Endothelial cell of umbilical vein (primary cell): ENCODE data around the gene MAP3K13. TPM values are rescaled to one million over a fixed set of nuclear protein-coding genes. Genes with fewer than 3 reads are reported as not detected.

ENCODE experiments used
- BruUV-seq: library from RNA; stranded (reverse); fragments of 400-500 nt; replicated peaks from 2 replicates; lab custom pipeline; 2021; lab: Mats Ljungman, UMichigan
- CTCF ChIA-PET: fragments of 300-600, 350-600 bp; sonication (Branson Sonifier 250); formaldehyde crosslinking; loops from one replicate; lab custom pipeline; 2021; ENCODE audit warnings: antibody characterized with exemption, inconsistent platforms; lab: Charles Lee
- POLR2A ChIA-PET: fragments of 300-600, 350-600 bp; sonication (Branson Sonifier 250); formaldehyde crosslinking; loops from one replicate; lab custom pipeline; 2021; ENCODE audit warnings: antibody characterized with exemption, inconsistent platforms; lab: Charles Lee
- DNase-seq: peaks from one replicate; pipeline ENCODE4 v3.0.0-alpha.2; 2011; ENCODE audit warnings: low read depth, low spot score
- FAIRE-seq: peaks from 2 replicates; lab custom pipeline; 2011; peaks lifted over from hg19 to GRCh38; lab: Jason Lieb, UNC
- H2AFZ ChIP-seq: 2 replicates; pipeline ENCODE4 v1.6.0; 2012; ENCODE audit warnings: low read depth, low read length, control low read depth, inconsistent platforms
- H3K27ac ChIP-seq: 2 replicates; pipeline ENCODE4 v1.5.1; 2011; ENCODE audit warnings: low read depth, mild to moderate bottlenecking, control low read depth, low read length, moderate library complexity; ENCODE audit not compliant: insufficient read depth
- H3K27me3 ChIP-seq, 2 experiments: 2 replicates each; pipeline versions ENCODE4 v1.6.0 to v1.6.1; 2011; ENCODE audit warnings: low read length in 2 of 2, mixed read lengths in 1 of 2; ENCODE audit not compliant: control insufficient read depth in 2 of 2, insufficient read depth in 2 of 2
- H3K36me3 ChIP-seq, 2 experiments: 2 replicates in 1 of 2; 3 replicates in 1 of 2; pipeline ENCODE4 v1.5.1; 2011; ENCODE audit warnings: low read length in 2 of 2, mild to moderate bottlenecking in 1 of 2, moderate library complexity in 1 of 2; ENCODE audit not compliant: control insufficient read depth in 2 of 2, insufficient read depth in 2 of 2; ENCODE audit errors: extremely low read depth in 1 of 2
- H3K4me1 ChIP-seq: 3 replicates; pipeline ENCODE4 v1.5.1; 2011; ENCODE audit warnings: mild to moderate bottlenecking, low read length; ENCODE audit not compliant: control insufficient read depth, insufficient read depth; ENCODE audit errors: extremely low read depth
- H3K4me2 ChIP-seq: 2 replicates; pipeline ENCODE4 v1.6.1; 2011; ENCODE audit warnings: low read length, control low read depth, mixed read lengths; ENCODE audit not compliant: insufficient read depth
- H3K4me3 ChIP-seq, 3 experiments: fragments of 200-600 bp in 1 of 3; sonication (generic), shearing (Covaris generic) in 1 of 3; replicated peaks in 1 of 3; 2 replicates each; pipeline ENCODE4 v1.5.1; 2011 to 2016; ENCODE audit warnings: control low read depth in 3 of 3, low read length in 3 of 3, mild to moderate bottlenecking in 2 of 3, inconsistent platforms in 1 of 3, low read depth in 1 of 3, moderate library complexity in 1 of 3; ENCODE audit not compliant: insufficient read depth in 1 of 3
- H3K79me2 ChIP-seq: 2 replicates; pipeline ENCODE4 v1.6.0; 2012; ENCODE audit warnings: low read length, inconsistent platforms; ENCODE audit not compliant: control insufficient read depth, insufficient read depth
- H3K9ac ChIP-seq: replicated peaks from 2 replicates; pipeline ENCODE3; 2011; ENCODE audit warnings: low read length, control low read depth; ENCODE audit not compliant: insufficient read depth; ENCODE audit errors: extremely low read depth
- H3K9me1 ChIP-seq: replicated peaks from 3 replicates; pipeline ENCODE4 v1.6.0; 2011; ENCODE audit warnings: mild to moderate bottlenecking, low read length; ENCODE audit not compliant: control insufficient read depth, insufficient read depth; ENCODE audit errors: extremely low read depth
- H3K9me3 ChIP-seq: replicated peaks from 2 replicates; pipeline ENCODE4 v1.5.1; 2012; ENCODE audit warnings: low read length, inconsistent platforms; ENCODE audit not compliant: control insufficient read depth, insufficient read depth
- H4K20me1 ChIP-seq: replicated peaks from 2 replicates; pipeline ENCODE3; 2011; ENCODE audit warnings: mild to moderate bottlenecking, low read length; ENCODE audit not compliant: control insufficient read depth, insufficient read depth; ENCODE audit errors: extremely low read depth
- CTCF ChIP-seq, 2 donors: IDR thresholded peaks; 1 replicate in 1 of 2; 2 replicates in 1 of 2; pipeline ENCODE4 v1.5.1; 2011; ENCODE audit warnings: low read length in 2 of 2, mild to moderate bottlenecking in 2 of 2, moderate library complexity in 2 of 2, control low read depth in 1 of 2, inconsistent platforms in 1 of 2, low read depth in 1 of 2; ENCODE audit not compliant: insufficient read depth in 1 of 2; ENCODE audit errors: extremely low read depth in 1 of 2
- EZH2 ChIP-seq: IDR thresholded peaks from 2 replicates; pipeline ENCODE4 v1.6.1; 2012; ENCODE audit warnings: borderline replicate concordance, low read depth, mild to moderate bottlenecking, moderate library complexity, low read length, inconsistent platforms; ENCODE audit not compliant: severe bottlenecking
- FOS ChIP-seq: IDR thresholded peaks from 2 replicates; pipeline ENCODE4 v1.6.1; 2011; ENCODE audit warnings: mild to moderate bottlenecking, low read length, moderate library complexity, borderline replicate concordance; ENCODE audit not compliant: insufficient read depth
- GATA2 ChIP-seq: IDR thresholded peaks from 2 replicates; pipeline ENCODE4 v1.7.0; 2011; ENCODE audit warnings: low read depth, mild to moderate bottlenecking, moderate library complexity, mixed read lengths, low read length; ENCODE audit not compliant: insufficient read length, insufficient read depth
- JUN ChIP-seq: IDR thresholded peaks from 2 replicates; pipeline ENCODE4 v1.6.1; 2011; ENCODE audit warnings: borderline replicate concordance, low read depth; ENCODE audit not compliant: insufficient read length, insufficient read depth
- MAX ChIP-seq: IDR thresholded peaks from 2 replicates; pipeline ENCODE4 v1.6.1; 2011; ENCODE audit not compliant: insufficient read depth, insufficient read length
- MYC ChIP-seq: IDR thresholded peaks from one replicate; pipeline ENCODE4 v1.6.1; 2011; ENCODE audit warnings: mild to moderate bottlenecking, low read depth, low read length
- POLR2A ChIP-seq: IDR thresholded peaks from 2 replicates; pipeline ENCODE4 v1.6.1; 2012; ENCODE audit warnings: low read depth, mild to moderate bottlenecking, control low read depth, low read length
- POLR2AphosphoS5 ChIP-seq: IDR thresholded peaks from 2 replicates; pipeline ENCODE4 v1.6.1; 2012; ENCODE audit warnings: low read depth, mild to moderate bottlenecking, control low read depth, low read length, moderate library complexity; ENCODE audit not compliant: insufficient read depth
- dilution Hi-C: fragments of 300-500 bp; cut with MboI; formaldehyde crosslinking; loops from one replicate; pipeline ENCODE4 v1.15.0; 2019; ENCODE audit warnings: low sequenced_read_pairs; ENCODE audit not compliant: extremely low pct_ligation_motif_present
- intact Hi-C: fragments of 100-400 bp; cut with micrococcal nuclease; formaldehyde crosslinking; loops from one replicate; pipeline ENCODE4 v1.10.0; 2022
- polyA plus RNA-seq, 4 experiments: library from polyadenylated mRNA; depleted of rRNA in 3 of 4; stranded (reverse) in 3 of 4; unstranded in 1 of 4; fragments of >200 nt; gene quantifications; 2 replicates each; pipeline versions ENCODE4 v1.2.1 to v1.2.3, GENCODE V29; 2011 to 2012; ENCODE audit warnings: missing spikeins in 1 of 4
- total RNA-seq: library from RNA; stranded (reverse); gene quantifications from 2 replicates; pipeline ENCODE4 v1.2.3, GENCODE V29; 2021

The MAP3K13 gene
- total and polyA plus RNA-seq, 2 donors (not counting 3 experiments of a cell fraction or from before 2014, with no cell fraction given) = 6.2 to 15.4 TPM

GRCh38 chr3:185350841-185351240 is 12.1 kb upstream of the MAP3K13 start:
- H3K4me2 ChIP-seq = no peak overlapping the region
- intact Hi-C loops (no loop called here), dilution Hi-C loops (no loop called here)
- ChIA-PET CTCF (interaction anchor here (1.5 kb wide), 1 partner anchor 208 kb away, joined by 4 read pairs; no protein-coding TSS in a partner anchor), POLR2A (no interaction called here)
- H2AFZ ChIP-seq = no peak overlapping the region
- no peak overlapping the region for H3K9ac ChIP-seq
- no peaks in the 10 kb centered on the region for H3K27me3 ChIP-seq
- no peak for TF ChIP-seq GATA2
- TF ChIP-seq JUN = no peak
- TF ChIP-seq POLR2A = no peak
- no peak for TF ChIP-seq CTCF (IDR thresholded peaks at IDR 0.05; ENCODE audit: extremely low read depth in 1 of 2, insufficient read depth in 1 of 2, low read depth in 1 of 2, low read length in 2 of 2)
- TF ChIP-seq FOS = no peak
- no peak for TF ChIP-seq EZH2
- no peak for TF ChIP-seq MAX
- no peak for TF ChIP-seq POLR2AphosphoS5
- no peak for TF ChIP-seq MYC
- H3K36me3 ChIP-seq = no peaks in the 10 kb centered on the region
- H3K4me3 ChIP-seq = no peak overlapping the region
- no peaks in the 10 kb centered on the region for H3K79me2 ChIP-seq
- no peaks in the 10 kb centered on the region for H4K20me1 ChIP-seq
- H3K9me3 ChIP-seq = no peaks in the 10 kb centered on the region
- H3K27ac ChIP-seq = no peak overlapping the region
- DNase-seq = no peak
- no peak for FAIRE-seq
- BruUV-seq = no TSS peak
- H3K9me1 ChIP-seq = no peaks in the 10 kb centered on the region
- no peaks in the 10 kb centered on the region for H3K4me1 ChIP-seq
